Measurements from ENCODE around the gene CITED2.

CITED2 gene

GRCh38 chr6:139398658-139399057, 24.2 kb upstream of the CITED2 start:
- Histone ChIP-seq H3K4me3 (ENCODE audit: low read depth, low read length) (no peak overlapping the region), H3K27me3 (replicated peaks) (no peaks in the 10 kb centered on the region), H3K36me3 (replicated peaks) (no peaks in the 10 kb centered on the region), H3K27ac (no peak overlapping the region)
- no peak for DNase-seq
- in situ Hi-C loops (cut with HindIII; ENCODE audit: low pct_ligation_motif_present, low sequenced_read_pairs), result no loop called here
- no peak for TF ChIP-seq CTCF (IDR thresholded peaks at IDR 0.05; ENCODE audit: low read depth, low read length, missing control alignments)

GRCh38 chr6:139395891-139396301, 21.4 kb upstream of the CITED2 start:
- no peaks in the 10 kb centered on the region for H3K27me3 ChIP-seq (replicated peaks)
- no peak for DNase-seq
- in situ Hi-C loops (cut with HindIII; ENCODE audit: low pct_ligation_motif_present, low sequenced_read_pairs), result no loop called here
- no peak overlapping the region for H3K4me3 ChIP-seq (ENCODE audit: low read depth, low read length)
- TF ChIP-seq CTCF (IDR thresholded peaks at IDR 0.05; ENCODE audit: low read depth, low read length, missing control alignments), result no peak
- H3K27ac ChIP-seq, result no peak overlapping the region
- H3K36me3 ChIP-seq (replicated peaks), result no peaks in the 10 kb centered on the region

GRCh38 chr6:139395371-139395770, 20.9 kb upstream of the CITED2 start:
- H3K4me3 ChIP-seq (ENCODE audit: low read depth, low read length), result no peak overlapping the region
- H3K27me3 ChIP-seq (replicated peaks), result no peaks in the 10 kb centered on the region
- DNase-seq, result no peak
- in situ Hi-C loops (cut with HindIII; ENCODE audit: low pct_ligation_motif_present, low sequenced_read_pairs), result no loop called here
- no peaks in the 10 kb centered on the region for H3K36me3 ChIP-seq (replicated peaks)
- TF ChIP-seq CTCF (IDR thresholded peaks at IDR 0.05; ENCODE audit: low read depth, low read length, missing control alignments), result no peak
- H3K27ac ChIP-seq, result no peak overlapping the region

- in situ Hi-C loops (cut with HindIII; ENCODE audit: low pct_ligation_motif_present, low sequenced_read_pairs), result no loop called here
- H3K27ac ChIP-seq, result no peak overlapping the region
- TF ChIP-seq CTCF (IDR thresholded peaks at IDR 0.05; ENCODE audit: low read depth, low read length, missing control alignments), result no peak
- DNase-seq, result no peak
- no peak overlapping the region for H3K4me3 ChIP-seq (ENCODE audit: low read depth, low read length)
- no peaks in the 10 kb centered on the region for H3K27me3 ChIP-seq (replicated peaks)
- H3K36me3 ChIP-seq (replicated peaks), result no peaks in the 10 kb centered on the region
Observed at GRCh38 chr6:139394027-139394649, 19.7 kb upstream of the CITED2 start.

GRCh38 chr6:139392794-139393193, 18.3 kb upstream of the CITED2 start:
- DNase-seq, result no peak
- in situ Hi-C loops (cut with HindIII; ENCODE audit: low pct_ligation_motif_present, low sequenced_read_pairs), result no loop called here
- Histone ChIP-seq H3K27me3 (replicated peaks) (no peaks in the 10 kb centered on the region), H3K27ac (no peak overlapping the region), H3K4me3 (ENCODE audit: low read depth, low read length) (no peak overlapping the region), H3K36me3 (replicated peaks) (no peaks in the 10 kb centered on the region)
- no peak for TF ChIP-seq CTCF (IDR thresholded peaks at IDR 0.05; ENCODE audit: low read depth, low read length, missing control alignments)

GRCh38 chr6:139391709-139392108, 17.3 kb upstream of the CITED2 start:
- in situ Hi-C loops (cut with HindIII; ENCODE audit: low pct_ligation_motif_present, low sequenced_read_pairs), result no loop called here

More at GRCh38 chr6:139391709-139392108, 17.3 kb upstream of the CITED2 start:
- H3K36me3 ChIP-seq (replicated peaks), result no peaks in the 10 kb centered on the region
- no peak for DNase-seq
- no peak overlapping the region for H3K27ac ChIP-seq
- no peaks in the 10 kb centered on the region for H3K27me3 ChIP-seq (replicated peaks)
- no peak for TF ChIP-seq CTCF (IDR thresholded peaks at IDR 0.05; ENCODE audit: low read depth, low read length, missing control alignments)
- no peak overlapping the region for H3K4me3 ChIP-seq (ENCODE audit: low read depth, low read length)
